ENCODE results near the gene IKBIP. TPM values are rescaled to one million over a fixed set of nuclear protein-coding genes. Genes with fewer than 3 reads are reported as not detected.
A peak's percentile ranks its signal among the peaks of the same experiment; 100 is the strongest.

The IKBIP gene
- 56.2 and 56.8 TPM in 2 replicates for total RNA-seq
- 8.3 and 12.9 TPM in 2 replicates for polyA plus RNA-seq
- 21.8 and 24.2 TPM in 2 replicates for polyA plus RNA-seq (2011; cell fraction: cytosol; rRNA removed)
- polyA plus RNA-seq (2011; cell fraction: nucleus; rRNA removed), result 8.3 and 12.7 TPM in 2 replicates
- polyA plus RNA-seq (2012), result 44.8 and 60.4 TPM in 2 replicates
- 2.8 and 3.2 TPM in 2 replicates for polyA minus RNA-seq
- polyA minus RNA-seq (2011; cell fraction: cytosol; rRNA and poly(A)+ RNA removed), result 8.4 TPM
- 4.0 and 5.2 TPM in 2 replicates for polyA minus RNA-seq (2011; cell fraction: nucleus; rRNA and poly(A)+ RNA removed)
- percentile 80 among the genes with signal in this experiment for Bru-seq, nascent RNA
- BruChase-seq, experiment 1, labeled RNA remaining after a 6-hour chase, result percentile 85 among the genes with signal in this experiment
- BruChase-seq, experiment 2, labeled RNA remaining after a 2-hour chase, result percentile 84 among the genes with signal in this experiment
- long read RNA-seq, transcript IKBIP-203 (2 exons, 1,368 nt), result minor isoform, 32 of 248 reads
- long read RNA-seq, transcript IKBIP-201 (3 exons, 3,189 nt), result minor isoform, 92 of 248 reads
- long read RNA-seq, transcript IKBIP-202 (3 exons, 1,645 nt), result major isoform, 111 of 248 reads
- long read RNA-seq, partial matches to known transcripts, result 4 of 248 reads
- long read RNA-seq, other reads (novel, unspliced or antisense), result 9 of 248 reads

- intact Hi-C loops (cut with micrococcal nuclease) (loop anchor here (1.0 to 2.0 kb wide), 7 partner anchors 9 to 154 kb away; partner anchors contain the start of genes SLC25A3 and TMPO), dilution Hi-C loops (cut with MboI; ENCODE audit: extremely low pct_ligation_motif_present, low sequenced_read_pairs) (no loop called here)
- H3K9me3 ChIP-seq (replicated peaks; ENCODE audit: control insufficient read depth, insufficient read depth, low read length), result no peaks in the 10 kb centered on the region
- H3K27me3 ChIP-seq (ENCODE audit: control insufficient read depth in 2 of 2, insufficient read depth in 2 of 2, low read length in 2 of 2), result no peaks in the 10 kb centered on the region
- ChIA-PET POLR2A (interaction anchor here (0.6 to 1.5 kb wide), 4 partner anchors 9 to 51 kb away, joined by 3 to 14 read pairs (median 4); partner anchors contain the start of gene SLC25A3), CTCF (interaction anchor here (1.0 to 2.2 kb wide), 7 partner anchors 9 to 78 kb away, joined by 3 to 11 read pairs (median 4); partner anchors contain the start of gene SLC25A3)
- H2AFZ ChIP-seq (ENCODE audit: low read depth, low read length), result peak within 1 kb of the TSS; percentile 94
- peak; percentile 97 for DNase-seq (ENCODE audit: low read depth, low spot score)
- H3K9me1 ChIP-seq (replicated peaks; ENCODE audit: control insufficient read depth, extremely low read depth, insufficient read depth, low read length), result no peaks in the 10 kb centered on the region
- no TSS peak for BruUV-seq (replicated peaks)
- H3K4me1 ChIP-seq (ENCODE audit: control insufficient read depth, extremely low read depth, insufficient read depth, low read length), result peaks cover 11% of the 10 kb centered on the region
- peak within 1 kb of the TSS; percentile 81 for H3K9ac ChIP-seq (replicated peaks; ENCODE audit: extremely low read depth, insufficient read depth, low read length)
- TF ChIP-seq POLR2A (IDR thresholded peaks at IDR 0.05; ENCODE audit: low read depth, low read length), result peak; percentile 65
- no peak for TF ChIP-seq MYC (IDR thresholded peaks at IDR 0.05; ENCODE audit: low read depth, low read length)
- TF ChIP-seq MAX (IDR thresholded peaks at IDR 0.05; ENCODE audit: insufficient read depth, insufficient read length), result peak; percentile 39
- peak; percentile 60 for TF ChIP-seq POLR2AphosphoS5 (IDR thresholded peaks at IDR 0.05; ENCODE audit: insufficient read depth, low read depth, low read length)
- TF ChIP-seq EZH2 (IDR thresholded peaks at IDR 0.05; ENCODE audit: borderline replicate concordance, low read depth, low read length, severe bottlenecking), result no peak
- TF ChIP-seq CTCF (IDR thresholded peaks at IDR 0.05; ENCODE audit: extremely low read depth in 1 of 2, insufficient read depth in 1 of 2, low read depth in 1 of 2, low read length in 2 of 2), result no peak
- no peak for TF ChIP-seq FOS (IDR thresholded peaks at IDR 0.05; ENCODE audit: borderline replicate concordance, insufficient read depth, low read length)
- no peak for TF ChIP-seq JUN (IDR thresholded peaks at IDR 0.05; ENCODE audit: borderline replicate concordance, insufficient read depth, insufficient read length, low read depth)
- no peaks in the 10 kb centered on the region for H4K20me1 ChIP-seq (replicated peaks; ENCODE audit: control insufficient read depth, extremely low read depth, insufficient read depth, low read length)
- FAIRE-seq, result peak; percentile 77
- H3K4me3 ChIP-seq (replicated peaks in 1 of 3; ENCODE audit: insufficient read depth in 1 of 3, low read depth in 1 of 3, low read length in 3 of 3), result peak within 1 kb of the TSS; percentile 67 to 92 (median 87)
- peak within 1 kb of the TSS; percentile 99 for H3K4me2 ChIP-seq (ENCODE audit: insufficient read depth, low read length)
- peaks cover 61% of the 10 kb centered on the region for H3K79me2 ChIP-seq (ENCODE audit: control insufficient read depth, insufficient read depth, low read length)
- H3K27ac ChIP-seq (ENCODE audit: insufficient read depth, low read depth, low read length), result peak within 1 kb of the TSS; percentile 67
- H3K36me3 ChIP-seq (ENCODE audit: control insufficient read depth in 2 of 2, extremely low read depth in 1 of 2, insufficient read depth in 2 of 2, low read length in 2 of 2), result peaks cover 3 to 8% of the 10 kb centered on the region in 2 experiments
Observed at GRCh38 chr12:98644712-98645571, at the start of gene IKBIP, which contains the start of gene APAF1. Gene IKBIP, minus strand, starts transcription at chr12:98644788. Its CDS starts 87 bp downstream, at chr12:98644701. Gene APAF1, plus strand, starts transcription at chr12:98645290. Its CDS starts 3,070 bp downstream, at chr12:98648360.

Measured in endothelial cell of umbilical vein (primary cell).